SK-N-SH (cell line): Measurements from ENCODE around the gene S100A10. TPM values are rescaled to one million over a fixed set of nuclear protein-coding genes. Genes with fewer than 3 reads are reported as not detected.

ENCODE experiments used
- CTCF ChIA-PET: fragments of 300-600, 350-600 bp; formaldehyde crosslinking; extraction: SDS; loops from one replicate; lab custom pipeline; 2021; lab: Yijun Ruan, JAX
- POLR2A ChIA-PET: fragments of 350-600 bp; sonication (Branson Sonifier 250); formaldehyde crosslinking; extraction: SDS; loops from one replicate; lab custom pipeline; 2020; ENCODE audit warnings: antibody characterized with exemption, inconsistent platforms; lab: Yijun Ruan, JAX
- DNase-seq: peaks from one replicate; pipeline ENCODE4 v3.0.0; 2012
- H2AFZ ChIP-seq: fragments of 200-600 bp; sonication (generic); 2 replicates; pipeline ENCODE4 v1.8.1; 2016; ENCODE audit warnings: antibody characterized with exemption, mild to moderate bottlenecking, low read depth
- H3F3A ChIP-seq: fragments of 200-600 bp; sonication (generic); replicated peaks from 2 replicates; pipeline ENCODE3; 2016; ENCODE audit warnings: antibody characterized with exemption, mild to moderate bottlenecking; ENCODE audit not compliant: insufficient read depth
- H3K27ac ChIP-seq, 2 experiments: fragments of 200-500 bp in 1 of 2; fragments of 200-600 bp in 1 of 2; sonication (Bioruptor generic) in 1 of 2; sonication (generic), shearing (Covaris generic) in 1 of 2; 2 replicates each; pipeline versions ENCODE4 v1.5.1 to v1.6.1; 2014 to 2016; ENCODE audit warnings: low read depth in 2 of 2, inconsistent platforms in 1 of 2, low read length in 1 of 2, mild to moderate bottlenecking in 1 of 2, mixed read lengths in 1 of 2
- H3K27me3 ChIP-seq: fragments of 200-600 bp; sonication (generic), shearing (Covaris generic); 2 replicates; pipeline ENCODE4 v1.6.1; 2016; ENCODE audit warnings: mixed run types; ENCODE audit not compliant: insufficient read depth
- H3K36me3 ChIP-seq, 2 experiments: fragments of 200-500 bp in 1 of 2; fragments of 200-600 bp in 1 of 2; sonication (Bioruptor generic) in 1 of 2; sonication (generic) in 1 of 2; replicated peaks in 1 of 2; 2 replicates each; pipeline versions ENCODE3 to v1.5.1; 2014 to 2016; ENCODE audit warnings: low read length in 1 of 2, mild to moderate bottlenecking in 1 of 2; ENCODE audit not compliant: insufficient read depth in 2 of 2, control insufficient read depth in 1 of 2
- H3K4me1 ChIP-seq, 2 experiments: fragments of 200-500 bp in 1 of 2; fragments of 200-600 bp in 1 of 2; sonication (Bioruptor generic) in 1 of 2; sonication (generic), shearing (Covaris generic) in 1 of 2; 2 replicates each; pipeline versions ENCODE4 v1.5.1 to v1.6.1; 2014 to 2016; ENCODE audit warnings: low read depth in 1 of 2, low read length in 1 of 2, mixed run types in 1 of 2; ENCODE audit not compliant: insufficient read depth in 2 of 2, control insufficient read depth in 1 of 2
- H3K4me2 ChIP-seq: fragments of 200-600 bp; sonication (generic), shearing (Covaris generic); 2 replicates; pipeline ENCODE4 v1.6.1; 2017; ENCODE audit warnings: mixed run types
- H3K4me3 ChIP-seq, 2 experiments: fragments of 200-500 bp in 1 of 2; fragments of 200-600 bp in 1 of 2; sonication (Bioruptor generic) in 1 of 2; sonication (generic), shearing (Covaris generic) in 1 of 2; 2 replicates each; pipeline versions ENCODE4 v1.5.1 to v1.8.1; 2014 to 2016; ENCODE audit warnings: low read depth in 2 of 2, inconsistent platforms in 1 of 2, low read length in 1 of 2, mild to moderate bottlenecking in 1 of 2, mixed read lengths in 1 of 2, moderate library complexity in 1 of 2
- H3K79me2 ChIP-seq: fragments of 200-600 bp; sonication (generic); 2 replicates; pipeline ENCODE4 v1.8.1; 2017; ENCODE audit warnings: mild to moderate bottlenecking; ENCODE audit not compliant: insufficient read depth
- H3K9ac ChIP-seq: fragments of 200-600 bp; sonication (generic); 2 replicates; pipeline ENCODE4 v1.6.1; 2017; ENCODE audit warnings: mixed run types
- H3K9me2 ChIP-seq: fragments of 200-600 bp; sonication (generic); 2 replicates; pipeline ENCODE4 v1.6.1; 2017; ENCODE audit warnings: mixed run types
- H3K9me3 ChIP-seq: fragments of 200-600 bp; sonication (generic); 2 replicates; pipeline ENCODE4 v1.6.1; 2017; ENCODE audit warnings: mixed run types, mild to moderate bottlenecking, moderate library complexity
- H4K20me1 ChIP-seq: fragments of 200-600 bp; sonication (generic); 2 replicates; pipeline ENCODE4 v1.6.1; 2017; ENCODE audit warnings: mild to moderate bottlenecking, mixed run types; ENCODE audit not compliant: insufficient read depth
- CHD2 ChIP-seq: fragments of 150-350 bp; IDR thresholded peaks from 2 replicates; pipeline ENCODE4 v1.6.1; 2018; ENCODE audit warnings: low read length; ENCODE audit not compliant: partially characterized antibody
- ELF1 ChIP-seq: IDR thresholded peaks from 2 replicates; pipeline ENCODE4 v1.4.0; 2012
- EP300 ChIP-seq, 2 experiments: IDR thresholded peaks; 2 replicates each; pipeline versions ENCODE4 v1.4.0 to v1.6.1; 2012; ENCODE audit warnings: borderline replicate concordance in 1 of 2, low read depth in 1 of 2, low read length in 1 of 2
- EZH2phosphoT487 ChIP-seq: fragments of 200-600 bp; sonication (generic); IDR thresholded peaks from 2 replicates; pipeline ENCODE4 v1.6.1; 2017; ENCODE audit warnings: low read depth, mixed run types, mild to moderate bottlenecking, antibody characterized with exemption, moderate library complexity, borderline replicate concordance
- FOSL2 ChIP-seq: IDR thresholded peaks from 2 replicates; pipeline ENCODE4 v1.4.0; 2012; ENCODE audit warnings: low read depth, mild to moderate bottlenecking, moderate library complexity, borderline replicate concordance
- JUND ChIP-seq: IDR thresholded peaks from 2 replicates; pipeline ENCODE4 v1.4.0; 2012
- MEF2A ChIP-seq: IDR thresholded peaks from 2 replicates; pipeline ENCODE4 v1.4.0; 2012; ENCODE audit warnings: low read depth, borderline replicate concordance
- NFIC ChIP-seq: IDR thresholded peaks from 2 replicates; pipeline ENCODE4 v1.4.0; 2012; ENCODE audit warnings: borderline replicate concordance
- NRF1 ChIP-seq: IDR thresholded peaks from 2 replicates; pipeline ENCODE4 v1.6.1; 2012; ENCODE audit warnings: low read depth, mild to moderate bottlenecking, low read length
- PBX3 ChIP-seq: IDR thresholded peaks from 2 replicates; pipeline ENCODE4; 2012
- POLR2AphosphoS5 ChIP-seq: IDR thresholded peaks from 2 replicates; pipeline ENCODE4 v1.6.1; 2012; ENCODE audit warnings: low read depth, low read length
- RCOR1 ChIP-seq: fragments of 150-350 bp; IDR thresholded peaks from 2 replicates; pipeline ENCODE4 v1.6.1; 2017; ENCODE audit warnings: antibody characterized with exemption, low read length
- REST ChIP-seq: IDR thresholded peaks from 2 replicates; pipeline ENCODE4 v1.6.1; 2012; ENCODE audit warnings: mild to moderate bottlenecking, low read depth, low read length, moderate library complexity
- RFX5 ChIP-seq: IDR thresholded peaks from 2 replicates; pipeline ENCODE4 v1.6.1; 2012; ENCODE audit warnings: mild to moderate bottlenecking, improper control_type of control experiment, low read length
- RXRA ChIP-seq: IDR thresholded peaks from 2 replicates; pipeline ENCODE4 v1.4.0; 2012; ENCODE audit warnings: low read depth, mild to moderate bottlenecking, borderline replicate concordance
- SIN3A ChIP-seq: IDR thresholded peaks from 2 replicates; pipeline ENCODE4 v1.6.1; 2012; ENCODE audit warnings: low read depth, mild to moderate bottlenecking, low read length, moderate library complexity, borderline replicate concordance
- TAF1 ChIP-seq: IDR thresholded peaks from 2 replicates; pipeline ENCODE4 v1.6.1; 2012; ENCODE audit warnings: low read depth, mild to moderate bottlenecking, low read length, moderate library complexity, borderline replicate concordance
- TCF12 ChIP-seq: IDR thresholded peaks from 2 replicates; pipeline ENCODE4 v1.4.0; 2012
- TEAD4 ChIP-seq: IDR thresholded peaks from 2 replicates; pipeline ENCODE4 v1.4.0; 2012; ENCODE audit warnings: mild to moderate bottlenecking, borderline replicate concordance; ENCODE audit not compliant: insufficient read depth
- USF2 ChIP-seq: fragments of 150-350 bp; IDR thresholded peaks from 2 replicates; pipeline ENCODE4 v1.6.1; 2017; ENCODE audit warnings: antibody characterized with exemption, low read length, low read depth, borderline replicate concordance
- ZBTB33 ChIP-seq: IDR thresholded peaks from 2 replicates; pipeline ENCODE4 v1.4.0; 2012; ENCODE audit warnings: low read depth, borderline replicate concordance
- WGBS: methylation state at CpG from one replicate; pipeline ENCODE4 v1.1.6; 2017; ENCODE audit warnings: low lambda C conversion rate; 5-methylcytosine and 5-hydroxymethylcytosine counted together
- polyA plus RNA-seq, 3 experiments: library from polyadenylated mRNA; depleted of rRNA; stranded (reverse); fragments of >200 nt; gene quantifications; 2 replicates each; pipeline ENCODE4 v1.2.3, GENCODE V29; 2012
- TF ChIP-seq, protein P1 (sequence below): IDR thresholded peaks from 2 replicates; pipeline ENCODE4 v1.4.0; 2012; ENCODE audit warnings: low read depth

S100A10 gene
- polyA plus RNA-seq, 1 of the 3 experiments (the other 2 are of a cell fraction) = 161 TPM

- ChIA-PET CTCF (interaction anchor here (0.6 kb wide), 1 partner anchor 40 kb away, joined by 3 read pairs; no protein-coding TSS in a partner anchor), POLR2A (no interaction called here)
- Histone ChIP-seq H3K9me2 (no peaks in the 10 kb centered on the region), H3K79me2 (peaks cover 33% of the 10 kb centered on the region), H3K4me3 (no peak overlapping the region), H3K4me1 (peaks cover 14 to 22% of the 10 kb centered on the region in 2 experiments), H3K27me3 (no peaks in the 10 kb centered on the region; the same call in 1 of the 2 replicates), H3K9me3 (no peaks in the 10 kb centered on the region), H3F3A (peaks cover 44% of the 10 kb centered on the region), H3K9ac (peak overlapping the region; percentile 3; the same call in 1 of the 2 replicates), H3K36me3 (no peaks in the 10 kb centered on the region), H2AFZ (no peak overlapping the region), H3K27ac (peak overlapping the region in 1 of 2 experiments; percentile 95; a peak in 2 of 4 replicates), H3K4me2 (peak overlapping the region; percentile 3; the same call in 1 of the 2 replicates), H4K20me1 (peaks cover 24% of the 10 kb centered on the region)
- TF ChIP-seq RCOR1 (no peak), MEF2A (0 out of 2 replicates have a peak, but pooled peaks have one; percentile 64), NFIC (peak; percentile 92), RFX5 (no peak), JUND (peak; percentile 87), USF2 (no peak), SIN3A (peak; percentile 85; the same call in 1 of the 2 replicates), POLR2AphosphoS5 (peak; percentile 67; the same call in 1 of the 2 replicates), ZBTB33 (peak; percentile 70), TEAD4 (peak; percentile 70; the same call in 1 of the 2 replicates), ELF1 (0 out of 2 replicates have a peak, but pooled peaks have one; percentile 24), RXRA (peak; percentile 75), EP300 (IDR thresholded peaks at IDR 0.05; ENCODE audit: borderline replicate concordance in 1 of 2, low read depth in 1 of 2, low read length in 1 of 2) (peak in 1 of 2 experiments; percentile 74; a peak in 2 of 4 replicates), REST (peak; percentile 91), PBX3 (peak; percentile 63), EZH2phosphoT487 (no peak), TAF1 (peak; percentile 35; the same call in 1 of the 2 replicates), CHD2 (no peak), NRF1 (no peak), TCF12 (peak; percentile 89), FOSL2 (peak; percentile 92)
- TF ChIP-seq, protein P1, sequence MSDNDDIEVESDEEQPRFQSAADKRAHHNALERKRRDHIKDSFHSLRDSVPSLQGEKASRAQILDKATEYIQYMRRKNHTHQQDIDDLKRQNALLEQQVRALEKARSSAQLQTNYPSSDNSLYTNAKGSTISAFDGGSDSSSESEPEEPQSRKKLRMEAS = peak; percentile 41; the same call in 1 of the 2 replicates
- DNase-seq = no peak
- 26% methylated on average over 6 of the region's 6 CpGs for WGBS
These were observed 1.3 kb upstream of the S100A10 start for GRCh38 chr1:151994956-151995355.
